K562 (cell line): ENCODE results near the gene DNAJC9.

Source experiments
- HEY1 ChIP-seq: fragments of 250-450 bp; sonication (Bioruptor Pico); IDR thresholded peaks from 2 replicates; pipeline ENCODE4 v1.5.0; 2020; ENCODE audit warnings: mild to moderate bottlenecking, moderate library complexity, borderline replicate concordance
- SETDB1 ChIP-seq: IDR thresholded peaks from one replicate; pipeline ENCODE4 v1.6.1; 2012; ENCODE audit warnings: low read length, control low read depth, inconsistent platforms
- SNRNP70 ChIP-seq: fragments of 200-400 bp; formaldehyde crosslinking; optimal IDR thresholded peaks from 2 replicates; pipeline ENCODE3; 2017; ENCODE audit warnings: low read depth, low read length
- TF ChIP-seq, protein P1 (sequence below), 2 experiments: fragments of 450-650 bp; IDR thresholded peaks; 2 replicates each; pipeline ENCODE4 v1.6.1; 2016; ENCODE audit warnings: mild to moderate bottlenecking in 2 of 2, borderline replicate concordance in 1 of 2, low read depth in 1 of 2, moderate library complexity in 1 of 2
- TF ChIP-seq, protein P2 (sequence below): sonication (generic); formaldehyde crosslinking; IDR thresholded peaks from 2 replicates; pipeline ENCODE4 v1.8.1; 2022; ENCODE audit warnings: missing genetic modification reagents
- TF ChIP-seq, protein P3 (sequence below), 2 experiments: fragments of 150-350 bp in 1 of 2; IDR thresholded peaks; 2 replicates each; pipeline ENCODE4 v1.6.1; 2012 to 2016; ENCODE audit warnings: low read depth in 2 of 2, low read length in 2 of 2, mild to moderate bottlenecking in 1 of 2, moderate library complexity in 1 of 2
- TF ChIP-seq, protein P4 (sequence below): fragments of 450-650 bp; formaldehyde crosslinking; IDR thresholded peaks from 2 replicates; pipeline ENCODE4 v1.4.0; 2020; ENCODE audit warnings: mild to moderate bottlenecking, mixed read lengths

DNA sequence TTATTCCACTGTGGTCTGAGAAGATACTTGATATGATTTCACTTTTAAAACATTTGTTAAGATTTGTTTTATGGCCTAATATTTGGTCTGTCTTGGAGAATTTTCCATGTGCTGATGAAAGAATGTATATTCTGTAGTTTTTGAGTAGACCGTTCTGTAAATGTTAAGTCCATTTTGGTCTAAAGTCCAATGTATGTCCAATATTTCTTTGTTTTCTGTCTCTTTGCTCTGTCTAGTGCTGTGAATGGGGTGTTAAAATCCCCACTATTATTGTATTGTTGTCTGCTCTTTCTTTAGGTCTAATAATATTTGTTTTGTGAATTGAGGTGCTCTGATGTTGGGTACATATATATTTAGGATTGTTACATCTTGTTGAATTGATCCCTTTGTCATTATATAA lies 31.3 kb downstream of the DNAJC9 start:
- TF ChIP-seq HEY1: no peak
- TF ChIP-seq, protein P1, sequence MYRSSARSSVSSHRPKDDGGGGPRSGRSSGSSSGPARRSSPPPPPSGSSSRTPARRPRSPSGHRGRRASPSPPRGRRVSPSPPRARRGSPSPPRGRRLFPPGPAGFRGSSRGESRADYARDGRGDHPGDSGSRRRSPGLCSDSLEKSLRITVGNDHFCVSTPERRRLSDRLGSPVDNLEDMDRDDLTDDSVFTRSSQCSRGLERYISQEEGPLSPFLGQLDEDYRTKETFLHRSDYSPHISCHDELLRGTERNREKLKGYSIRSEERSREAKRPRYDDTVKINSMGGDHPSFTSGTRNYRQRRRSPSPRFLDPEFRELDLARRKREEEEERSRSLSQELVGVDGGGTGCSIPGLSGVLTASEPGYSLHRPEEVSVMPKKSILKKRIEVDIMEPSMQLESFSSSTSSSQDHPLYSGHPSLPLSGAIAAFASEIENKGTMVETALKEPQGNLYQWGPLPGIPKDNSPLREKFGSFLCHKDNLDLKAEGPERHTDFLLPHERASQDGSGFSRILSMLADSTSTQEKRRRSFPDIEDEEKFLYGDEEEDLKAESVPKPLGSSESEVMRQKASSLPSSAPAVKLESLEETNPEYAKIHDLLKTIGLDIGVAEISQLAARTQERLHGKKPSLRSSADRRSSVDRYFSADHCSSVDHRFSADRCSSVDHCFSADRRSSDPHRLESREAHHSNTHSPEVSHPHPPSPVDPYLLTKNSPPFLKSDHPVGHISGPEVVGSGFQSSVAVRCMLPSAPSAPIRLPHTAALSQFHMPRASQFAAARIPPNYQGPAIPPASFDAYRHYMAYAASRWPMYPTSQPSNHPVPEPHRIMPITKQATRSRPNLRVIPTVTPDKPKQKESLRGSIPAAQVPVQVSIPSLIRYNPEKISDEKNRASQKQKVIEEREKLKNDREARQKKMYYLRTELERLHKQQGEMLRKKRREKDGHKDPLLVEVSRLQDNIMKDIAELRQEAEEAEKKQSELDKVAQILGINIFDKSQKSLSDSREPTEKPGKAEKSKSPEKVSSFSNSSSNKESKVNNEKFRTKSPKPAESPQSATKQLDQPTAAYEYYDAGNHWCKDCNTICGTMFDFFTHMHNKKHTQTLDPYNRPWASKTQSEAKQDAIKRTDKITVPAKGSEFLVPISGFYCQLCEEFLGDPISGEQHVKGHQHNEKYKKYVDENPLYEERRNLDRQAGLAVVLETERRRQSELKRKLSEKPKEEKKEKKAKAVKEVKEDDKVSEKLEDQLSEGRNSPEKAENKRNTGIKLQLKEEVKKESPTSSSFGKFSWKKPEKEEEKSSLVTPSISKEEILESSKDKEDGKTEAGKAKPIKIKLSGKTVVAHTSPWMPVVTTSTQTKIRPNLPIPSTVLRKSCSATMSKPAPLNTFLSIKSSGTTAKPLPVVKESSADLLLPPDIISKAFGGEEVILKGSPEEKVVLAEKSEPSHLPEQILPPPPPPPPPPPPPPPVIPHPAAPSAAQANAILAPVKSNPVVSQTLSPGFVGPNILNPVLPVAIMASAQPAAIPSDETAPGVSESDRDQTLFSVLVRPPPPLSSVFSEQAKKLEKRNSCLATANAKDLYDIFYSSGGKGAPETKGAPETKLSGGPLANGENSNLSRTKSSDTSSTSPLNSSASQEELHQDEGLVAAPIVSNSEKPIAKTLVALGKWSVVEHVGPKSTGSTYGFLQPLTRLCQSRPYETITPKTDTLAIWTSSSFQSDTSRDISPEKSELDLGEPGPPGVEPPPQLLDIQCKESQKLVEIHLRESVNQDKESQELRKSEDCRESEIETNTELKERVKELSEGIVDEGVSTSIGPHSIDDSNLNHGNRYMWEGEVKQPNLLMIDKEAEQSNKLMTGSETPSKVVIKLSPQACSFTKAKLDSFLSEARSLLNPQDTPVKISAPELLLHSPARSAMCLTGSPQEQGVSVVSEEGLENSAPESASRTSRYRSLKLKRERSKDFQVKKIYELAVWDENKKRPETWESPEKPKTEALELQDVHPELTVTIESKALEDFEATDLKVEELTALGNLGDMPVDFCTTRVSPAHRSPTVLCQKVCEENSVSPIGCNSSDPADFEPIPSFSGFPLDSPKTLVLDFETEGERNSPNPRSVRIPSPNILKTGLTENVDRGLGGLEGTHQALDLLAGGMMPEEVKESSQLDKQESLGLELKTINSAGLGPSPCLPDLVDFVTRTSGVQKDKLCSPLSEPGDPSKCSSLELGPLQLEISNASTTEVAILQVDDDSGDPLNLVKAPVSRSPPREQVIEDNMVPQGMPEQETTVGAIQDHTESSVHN (IDR thresholded peaks at IDR 0.05; ENCODE audit: borderline replicate concordance in 1 of 2, low read depth in 1 of 2): no peak
- TF ChIP-seq, protein P2, sequence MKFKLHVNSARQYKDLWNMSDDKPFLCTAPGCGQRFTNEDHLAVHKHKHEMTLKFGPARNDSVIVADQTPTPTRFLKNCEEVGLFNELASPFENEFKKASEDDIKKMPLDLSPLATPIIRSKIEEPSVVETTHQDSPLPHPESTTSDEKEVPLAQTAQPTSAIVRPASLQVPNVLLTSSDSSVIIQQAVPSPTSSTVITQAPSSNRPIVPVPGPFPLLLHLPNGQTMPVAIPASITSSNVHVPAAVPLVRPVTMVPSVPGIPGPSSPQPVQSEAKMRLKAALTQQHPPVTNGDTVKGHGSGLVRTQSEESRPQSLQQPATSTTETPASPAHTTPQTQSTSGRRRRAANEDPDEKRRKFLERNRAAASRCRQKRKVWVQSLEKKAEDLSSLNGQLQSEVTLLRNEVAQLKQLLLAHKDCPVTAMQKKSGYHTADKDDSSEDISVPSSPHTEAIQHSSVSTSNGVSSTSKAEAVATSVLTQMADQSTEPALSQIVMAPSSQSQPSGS: no peak
- TF ChIP-seq SETDB1: no peak
- TF ChIP-seq, protein P3, sequence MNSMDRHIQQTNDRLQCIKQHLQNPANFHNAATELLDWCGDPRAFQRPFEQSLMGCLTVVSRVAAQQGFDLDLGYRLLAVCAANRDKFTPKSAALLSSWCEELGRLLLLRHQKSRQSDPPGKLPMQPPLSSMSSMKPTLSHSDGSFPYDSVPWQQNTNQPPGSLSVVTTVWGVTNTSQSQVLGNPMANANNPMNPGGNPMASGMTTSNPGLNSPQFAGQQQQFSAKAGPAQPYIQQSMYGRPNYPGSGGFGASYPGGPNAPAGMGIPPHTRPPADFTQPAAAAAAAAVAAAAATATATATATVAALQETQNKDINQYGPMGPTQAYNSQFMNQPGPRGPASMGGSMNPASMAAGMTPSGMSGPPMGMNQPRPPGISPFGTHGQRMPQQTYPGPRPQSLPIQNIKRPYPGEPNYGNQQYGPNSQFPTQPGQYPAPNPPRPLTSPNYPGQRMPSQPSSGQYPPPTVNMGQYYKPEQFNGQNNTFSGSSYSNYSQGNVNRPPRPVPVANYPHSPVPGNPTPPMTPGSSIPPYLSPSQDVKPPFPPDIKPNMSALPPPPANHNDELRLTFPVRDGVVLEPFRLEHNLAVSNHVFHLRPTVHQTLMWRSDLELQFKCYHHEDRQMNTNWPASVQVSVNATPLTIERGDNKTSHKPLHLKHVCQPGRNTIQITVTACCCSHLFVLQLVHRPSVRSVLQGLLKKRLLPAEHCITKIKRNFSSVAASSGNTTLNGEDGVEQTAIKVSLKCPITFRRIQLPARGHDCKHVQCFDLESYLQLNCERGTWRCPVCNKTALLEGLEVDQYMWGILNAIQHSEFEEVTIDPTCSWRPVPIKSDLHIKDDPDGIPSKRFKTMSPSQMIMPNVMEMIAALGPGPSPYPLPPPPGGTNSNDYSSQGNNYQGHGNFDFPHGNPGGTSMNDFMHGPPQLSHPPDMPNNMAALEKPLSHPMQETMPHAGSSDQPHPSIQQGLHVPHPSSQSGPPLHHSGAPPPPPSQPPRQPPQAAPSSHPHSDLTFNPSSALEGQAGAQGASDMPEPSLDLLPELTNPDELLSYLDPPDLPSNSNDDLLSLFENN (IDR thresholded peaks at IDR 0.05; ENCODE audit: low read depth in 2 of 2, low read length in 2 of 2): no peak
- TF ChIP-seq SNRNP70: no peak
- TF ChIP-seq, protein P4, sequence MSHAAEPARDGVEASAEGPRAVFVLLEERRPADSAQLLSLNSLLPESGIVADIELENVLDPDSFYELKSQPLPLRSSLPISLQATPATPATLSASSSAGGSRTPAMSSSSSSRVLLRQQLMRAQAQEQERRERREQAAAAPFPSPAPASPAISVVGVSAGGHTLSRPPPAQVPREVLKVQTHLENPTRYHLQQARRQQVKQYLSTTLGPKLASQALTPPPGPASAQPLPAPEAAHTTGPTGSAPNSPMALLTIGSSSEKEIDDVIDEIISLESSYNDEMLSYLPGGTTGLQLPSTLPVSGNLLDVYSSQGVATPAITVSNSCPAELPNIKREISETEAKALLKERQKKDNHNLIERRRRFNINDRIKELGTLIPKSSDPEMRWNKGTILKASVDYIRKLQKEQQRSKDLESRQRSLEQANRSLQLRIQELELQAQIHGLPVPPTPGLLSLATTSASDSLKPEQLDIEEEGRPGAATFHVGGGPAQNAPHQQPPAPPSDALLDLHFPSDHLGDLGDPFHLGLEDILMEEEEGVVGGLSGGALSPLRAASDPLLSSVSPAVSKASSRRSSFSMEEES (CRISPR knock-in tag): no peak
